Measurements from ENCODE around the gene EPHB4. TPM values are rescaled to one million over a fixed set of nuclear protein-coding genes. Genes with fewer than 3 reads are reported as not detected.

The EPHB4 gene
- total and polyA plus RNA-seq, 2 of the 8 experiments (the other 6 are each of a cell fraction or from before 2014, with no cell fraction given) = 85.0 to 113 TPM

DNA sequence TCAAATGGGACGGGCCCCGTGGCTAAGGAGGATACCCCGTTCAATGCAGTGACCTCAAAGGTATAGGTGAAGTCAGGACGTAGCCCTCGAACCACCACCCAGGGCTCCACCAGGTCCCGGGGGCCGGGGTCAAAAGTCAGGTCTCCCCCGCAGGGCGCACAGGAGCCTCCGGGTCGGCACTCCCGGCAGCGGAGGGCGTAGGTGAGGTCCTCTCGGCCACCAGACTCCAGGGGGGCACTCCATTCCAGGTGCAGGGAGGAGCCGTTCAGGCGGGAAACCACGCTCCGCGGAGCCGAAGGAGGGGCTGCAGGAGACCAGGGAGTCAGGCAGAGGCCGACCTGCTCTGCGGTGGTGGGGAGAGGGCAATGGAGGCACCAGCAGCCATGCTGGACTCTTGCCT, 7.7 kb downstream of the EPHB4 start:
- Histone ChIP-seq H4K8ac (ENCODE audit: extremely low read depth, insufficient read depth, low read length) (peak overlapping the region; percentile 72), H3K56ac (replicated peaks; ENCODE audit: insufficient read length, low read depth, low read length) (no peak overlapping the region), H3K4ac (replicated peaks; ENCODE audit: insufficient read length, low read depth, low read length) (no peak overlapping the region), H3K27me3 (replicated peaks in 1 of 4; ENCODE audit: control insufficient read depth in 3 of 4, extremely low read depth in 1 of 4, insufficient read depth in 3 of 4, low read length in 3 of 4) (no peaks in the 10 kb centered on the region), H2BK12ac (ENCODE audit: low read depth, low read length) (no peak overlapping the region), H3K4me1 (replicated peaks in 1 of 4; ENCODE audit: control insufficient read depth in 3 of 4, insufficient read depth in 4 of 4, low read length in 3 of 4) (peaks cover 0 to 3% (median under 1%) of the 10 kb centered on the region in 4 experiments; a peak in 1 of 7 replicates), H3K27ac (ENCODE audit: low read depth, low read length) (no peak overlapping the region), H3K23me2 (ENCODE audit: low read depth, low read length) (no peaks in the 10 kb centered on the region; the same call in 1 of the 2 replicates), H2BK15ac (ENCODE audit: low read length) (no peak overlapping the region), H3K4me3 (ENCODE audit: extremely low read depth in 1 of 4, insufficient read depth in 2 of 4, low read depth in 3 of 4, low read length in 4 of 4) (no peak overlapping the region), H3K14ac (ENCODE audit: insufficient read length) (no peak overlapping the region), H2BK20ac (ENCODE audit: low read length) (no peak overlapping the region), H3K79me1 (ENCODE audit: low read depth, low read length) (peaks cover 2% of the 10 kb centered on the region; the same call in 1 of the 2 replicates), H3K23ac (ENCODE audit: insufficient read length) (no peak overlapping the region), H2AFZ (ENCODE audit: low read length) (no peak overlapping the region), H3K18ac (ENCODE audit: extremely low read depth, low read length) (no peak overlapping the region), H2BK120ac (replicated peaks; ENCODE audit: low read depth, low read length) (no peak overlapping the region), H4K5ac (ENCODE audit: insufficient read length, low read depth, low read length) (no peak overlapping the region), H3K36me3 (ENCODE audit: control insufficient read depth in 2 of 4, insufficient read depth in 4 of 4, low read length in 3 of 4) (peaks cover 32 to 89% (median 68%) of the 10 kb centered on the region in 4 experiments; a peak in 7 of 8 replicates), H4K20me1 (replicated peaks in 1 of 2; ENCODE audit: control insufficient read depth in 1 of 2, insufficient read depth in 2 of 2, low read length in 2 of 2) (peaks cover 9 to 16% of the 10 kb centered on the region in 2 experiments), H3K4me2 (ENCODE audit: insufficient read depth in 1 of 2, low read depth in 2 of 2, low read length in 2 of 2) (no peak overlapping the region), H2BK5ac (ENCODE audit: low read depth, low read length) (no peak overlapping the region), H3K9ac (replicated peaks in 1 of 4; ENCODE audit: extremely low read depth in 1 of 4, low read depth in 3 of 4, low read length in 3 of 4) (no peak overlapping the region), H3K79me2 (ENCODE audit: control insufficient read depth in 1 of 2, insufficient read depth in 2 of 2, low read length in 2 of 2) (peaks cover 0 to 13% of the 10 kb centered on the region in 2 experiments; a peak in 2 of 4 replicates), H4K91ac (replicated peaks; ENCODE audit: insufficient read length, low read length) (no peak overlapping the region), H2AK5ac (ENCODE audit: low read depth, low read length) (no peak overlapping the region), H3K9me3 (ENCODE audit: insufficient read depth in 2 of 2, low read depth in 1 of 2, low read length in 1 of 2) (no peaks in the 10 kb centered on the region)
- TF ChIP-seq SIRT6 (IDR thresholded peaks at IDR 0.05; ENCODE audit: low read length) (no peak), CBX8 (IDR thresholded peaks at IDR 0.05; ENCODE audit: borderline replicate concordance, low read depth, low read length) (no peak), EP300 (IDR thresholded peaks at IDR 0.05; ENCODE audit: borderline replicate concordance in 1 of 2, low read depth in 2 of 2, low read length in 2 of 2) (no peak)
- WGBS, 2 experiments (ENCODE audit: extremely low coverage in 1 of 2, insufficient coverage in 1 of 2, insufficient read length in 1 of 2, insufficient replicate concordance in 2 of 2, low coverage in 1 of 2, low lambda C conversion rate in 2 of 2, missing lambda C conversion rate in 1 of 2) = 88% methylated on average over 23 of the region's 23 CpGs; no CpG with 5 or more reads in 1 of the 2 experiments
- POLR2A ChIA-PET (ENCODE audit: partially characterized antibody) = interaction anchor here (1.4 to 10.3 kb wide), 4 partner anchors 7 to 113 kb away, joined by 4 to 124 read pairs (median 7); partner anchors contain the start of genes EPHB4 and POP7
- CTCF ChIA-PET (ENCODE audit: partially characterized antibody) = interaction anchor here (1.2 to 8.7 kb wide), 3 partner anchors 12 to 32 kb away, joined by 3 to 117 read pairs (median 6); no protein-coding TSS in a partner anchor
- DNase-seq (ENCODE audit: low read depth in 1 of 2, low spot score in 2 of 2) (no peak), FAIRE-seq (no peak)

Measured in H1 (cell line).